ENCODE results near the gene NME3. TPM values are rescaled to one million over a fixed set of nuclear protein-coding genes. Genes with fewer than 3 reads are reported as not detected.

Gene NME3
- total and polyA plus RNA-seq, 2 donors (not counting 3 experiments of a cell fraction or from before 2014, with no cell fraction given): 38.2 to 74.4 TPM

DNA sequence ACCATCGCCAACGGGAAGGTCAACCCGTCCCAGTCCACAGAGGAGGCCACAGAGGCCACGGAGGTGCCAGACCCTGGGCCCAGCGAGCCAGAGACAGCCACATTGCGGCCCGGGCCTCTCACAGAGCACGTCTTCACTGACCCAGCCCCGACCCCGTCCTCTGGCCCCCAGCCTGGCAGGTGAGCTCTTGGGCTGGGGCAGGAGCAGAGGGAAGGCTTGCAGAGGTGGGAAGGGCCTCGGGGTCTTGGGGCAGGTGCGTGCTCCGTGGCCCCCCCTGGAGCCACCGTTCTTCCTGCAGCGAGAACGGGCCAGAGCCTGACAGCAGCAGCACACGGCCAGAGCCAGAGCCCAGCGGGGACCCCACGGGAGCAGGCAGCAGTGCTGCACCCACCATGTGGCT is 5.1 kb downstream of the NME3 start:
- H3K36me3 ChIP-seq (ENCODE audit: control insufficient read depth in 2 of 2, extremely low read depth in 1 of 2, insufficient read depth in 2 of 2, low read length in 2 of 2): peaks cover 5 to 46% of the 10 kb centered on the region in 2 experiments
- dilution Hi-C loops (cut with MboI; ENCODE audit: extremely low pct_ligation_motif_present, low sequenced_read_pairs): no loop called here
- H3K4me3 ChIP-seq (replicated peaks in 1 of 3; ENCODE audit: insufficient read depth in 1 of 3, low read depth in 1 of 3, low read length in 3 of 3): no peak overlapping the region
- H2AFZ ChIP-seq (ENCODE audit: low read depth, low read length): no peak overlapping the region
- intact Hi-C loops (cut with micrococcal nuclease): no loop called here
- DNase-seq (ENCODE audit: low read depth, low spot score) (no peak), FAIRE-seq (no peak)
- no peaks in the 10 kb centered on the region for H3K9me3 ChIP-seq (replicated peaks; ENCODE audit: control insufficient read depth, insufficient read depth, low read length)
- ChIA-PET POLR2A (no interaction called here), CTCF (no interaction called here)
- H3K9me1 ChIP-seq (replicated peaks; ENCODE audit: control insufficient read depth, extremely low read depth, insufficient read depth, low read length): no peaks in the 10 kb centered on the region
- no peak overlapping the region for H3K4me2 ChIP-seq (ENCODE audit: insufficient read depth, low read length)
- H4K20me1 ChIP-seq (replicated peaks; ENCODE audit: control insufficient read depth, extremely low read depth, insufficient read depth, low read length): no peaks in the 10 kb centered on the region
- no peak overlapping the region for H3K27ac ChIP-seq (ENCODE audit: insufficient read depth, low read depth, low read length)
- no peaks in the 10 kb centered on the region for H3K79me2 ChIP-seq (ENCODE audit: control insufficient read depth, insufficient read depth, low read length)
- TSS peak; percentile 9 for BruUV-seq (replicated peaks)
- H3K27me3 ChIP-seq (ENCODE audit: control insufficient read depth in 2 of 2, insufficient read depth in 2 of 2, low read length in 2 of 2): no peaks in the 10 kb centered on the region
- no peak for TF ChIP-seq FOS (IDR thresholded peaks at IDR 0.05; ENCODE audit: borderline replicate concordance, insufficient read depth, low read length)
- no peak for TF ChIP-seq EZH2 (IDR thresholded peaks at IDR 0.05; ENCODE audit: borderline replicate concordance, low read depth, low read length, severe bottlenecking)
- no peak for TF ChIP-seq JUN (IDR thresholded peaks at IDR 0.05; ENCODE audit: borderline replicate concordance, insufficient read depth, insufficient read length, low read depth)
- no peak for TF ChIP-seq POLR2AphosphoS5 (IDR thresholded peaks at IDR 0.05; ENCODE audit: insufficient read depth, low read depth, low read length)
- TF ChIP-seq, protein P1, sequence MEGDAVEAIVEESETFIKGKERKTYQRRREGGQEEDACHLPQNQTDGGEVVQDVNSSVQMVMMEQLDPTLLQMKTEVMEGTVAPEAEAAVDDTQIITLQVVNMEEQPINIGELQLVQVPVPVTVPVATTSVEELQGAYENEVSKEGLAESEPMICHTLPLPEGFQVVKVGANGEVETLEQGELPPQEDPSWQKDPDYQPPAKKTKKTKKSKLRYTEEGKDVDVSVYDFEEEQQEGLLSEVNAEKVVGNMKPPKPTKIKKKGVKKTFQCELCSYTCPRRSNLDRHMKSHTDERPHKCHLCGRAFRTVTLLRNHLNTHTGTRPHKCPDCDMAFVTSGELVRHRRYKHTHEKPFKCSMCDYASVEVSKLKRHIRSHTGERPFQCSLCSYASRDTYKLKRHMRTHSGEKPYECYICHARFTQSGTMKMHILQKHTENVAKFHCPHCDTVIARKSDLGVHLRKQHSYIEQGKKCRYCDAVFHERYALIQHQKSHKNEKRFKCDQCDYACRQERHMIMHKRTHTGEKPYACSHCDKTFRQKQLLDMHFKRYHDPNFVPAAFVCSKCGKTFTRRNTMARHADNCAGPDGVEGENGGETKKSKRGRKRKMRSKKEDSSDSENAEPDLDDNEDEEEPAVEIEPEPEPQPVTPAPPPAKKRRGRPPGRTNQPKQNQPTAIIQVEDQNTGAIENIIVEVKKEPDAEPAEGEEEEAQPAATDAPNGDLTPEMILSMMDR (IDR thresholded peaks at IDR 0.05; ENCODE audit: extremely low read depth in 1 of 2, insufficient read depth in 1 of 2, low read depth in 1 of 2, low read length in 2 of 2): no peak
- TF ChIP-seq, protein P2, sequence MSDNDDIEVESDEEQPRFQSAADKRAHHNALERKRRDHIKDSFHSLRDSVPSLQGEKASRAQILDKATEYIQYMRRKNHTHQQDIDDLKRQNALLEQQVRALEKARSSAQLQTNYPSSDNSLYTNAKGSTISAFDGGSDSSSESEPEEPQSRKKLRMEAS (IDR thresholded peaks at IDR 0.05; ENCODE audit: insufficient read depth, insufficient read length): no peak
- TF ChIP-seq GATA2 (IDR thresholded peaks at IDR 0.05; ENCODE audit: insufficient read depth, insufficient read length, low read depth, low read length): no peak
- no peak for TF ChIP-seq MYC (IDR thresholded peaks at IDR 0.05; ENCODE audit: low read depth, low read length)
- no peak for TF ChIP-seq POLR2A (IDR thresholded peaks at IDR 0.05; ENCODE audit: low read depth, low read length)
- no peak overlapping the region for H3K9ac ChIP-seq (replicated peaks; ENCODE audit: extremely low read depth, insufficient read depth, low read length)
- peaks cover 6% of the 10 kb centered on the region for H3K4me1 ChIP-seq (ENCODE audit: control insufficient read depth, extremely low read depth, insufficient read depth, low read length)

All from endothelial cell of umbilical vein (primary cell).